ENCODE measurements around the gene FCRLB. TPM values are rescaled to one million over a fixed set of nuclear protein-coding genes. Genes with fewer than 3 reads are reported as not detected.
A peak's percentile ranks its signal among the peaks of the same experiment; 100 is the strongest.

The FCRLB gene
- total and polyA plus RNA-seq, 2 of the 13 experiments (the other 11 are each of a cell fraction or from before 2014, with no cell fraction given), result 0.08 to 0.11 TPM

GRCh38 chr1:161702250-161702649, 19.1 kb upstream of the FCRLB start (continued):
- no peak for TF ChIP-seq HINFP (CRISPR knock-in tag; IDR thresholded peaks at IDR 0.05; ENCODE audit: low read depth)
- TF ChIP-seq STAT5B (CRISPR knock-in tag; IDR thresholded peaks at IDR 0.05), result no peak
- TF ChIP-seq SIN3B (IDR thresholded peaks at IDR 0.05; ENCODE audit: low read length), result no peak
- TF ChIP-seq ZNF614 (CRISPR knock-in tag; IDR thresholded peaks at IDR 0.05; ENCODE audit: borderline replicate concordance), result peak; percentile 67; the same call in 1 of the 2 replicates
- no peak for TF ChIP-seq ZUFSP (CRISPR knock-in tag; IDR thresholded peaks at IDR 0.05; ENCODE audit: borderline replicate concordance)
- no peak for TF ChIP-seq KDM6A (CRISPR knock-in tag; IDR thresholded peaks at IDR 0.05; ENCODE audit: low read depth)
- TF ChIP-seq CREBL2 (CRISPR knock-in tag; IDR thresholded peaks at IDR 0.05; ENCODE audit: borderline replicate concordance), result no peak
- TF ChIP-seq EZH2 (conservative IDR thresholded peaks at IDR 0.05; ENCODE audit: low read depth, low read length), result no peak
- TF ChIP-seq YEATS2 (CRISPR knock-in tag; IDR thresholded peaks at IDR 0.05; ENCODE audit: borderline replicate concordance), result no peak; the same call in 1 of the 2 replicates
- no peak for TF ChIP-seq ZBTB7A (CRISPR knock-in tag; IDR thresholded peaks at IDR 0.05)
- no peak for TF ChIP-seq AHDC1 (CRISPR knock-in tag; IDR thresholded peaks at IDR 0.05; ENCODE audit: borderline replicate concordance)
- TF ChIP-seq ARNT2 (CRISPR knock-in tag; IDR thresholded peaks at IDR 0.05; ENCODE audit: low read depth), result no peak
- no peak for TF ChIP-seq NR2F2 (IDR thresholded peaks at IDR 0.05; ENCODE audit: borderline replicate concordance, low read depth)
- no peak for TF ChIP-seq NR3C1 (CRISPR knock-in tag; IDR thresholded peaks at IDR 0.05)
- TF ChIP-seq ZNF512B (CRISPR knock-in tag; IDR thresholded peaks at IDR 0.05; ENCODE audit: borderline replicate concordance), result no peak
- no peak for TF ChIP-seq PCBP2 (optimal IDR thresholded peaks at IDR 0.05; ENCODE audit: low read depth, low read length, poor library complexity, severe bottlenecking)

Data from HepG2 (cell line).